Testis (tissue), 3 donors: ENCODE data around the gene DCLK1. TPM values are rescaled to one million over a fixed set of nuclear protein-coding genes. Genes with fewer than 3 reads are reported as not detected.

Experiments
- DNase-seq: peaks from one replicate; pipeline ENCODE4 v3.0.0-alpha.2; 2019
- H3K27ac ChIP-seq, 2 donors: fragments of 200-600 bp; sonication (generic); one replicate each; pipeline ENCODE4 v1.5.1; 2019
- H3K27me3 ChIP-seq: fragments of 200-600 bp; sonication (generic); one replicate; pipeline ENCODE4 v1.5.1; 2019
- H3K36me3 ChIP-seq: fragments of 200-600 bp; sonication (generic); one replicate; pipeline ENCODE4 v1.5.1; 2017; ENCODE audit warnings: low read depth; ENCODE audit errors: missing control alignments
- H3K4me1 ChIP-seq: fragments of 200-600 bp; sonication (generic); one replicate; pipeline ENCODE4 v1.5.1; 2019
- H3K4me3 ChIP-seq, 2 donors: fragments of 200-600 bp; sonication (generic); one replicate each; pipeline ENCODE4 v1.5.1; 2017 to 2019
- H3K9me3 ChIP-seq: fragments of 200-600 bp; sonication (generic); one replicate; pipeline ENCODE4 v1.5.1; 2017
- POLR2A ChIP-seq: fragments of 450-650 bp; IDR thresholded peaks from one replicate; pipeline ENCODE4 v1.6.1; 2017; ENCODE audit warnings: antibody characterized with exemption, mild to moderate bottlenecking, moderate library complexity
- WGBS, 2 donors: methylation state at CpG; one replicate each; pipeline ENCODE4 v1.1.5; 2018; 5-methylcytosine and 5-hydroxymethylcytosine counted together
- intact Hi-C: fragments of 100-400 bp; cut with DNase I; formaldehyde crosslinking; loops from one replicate; pipeline ENCODE4 v1.15.1; 2023; ENCODE audit warnings: low total_unique reads
- polyA plus RNA-seq: library from polyadenylated mRNA; stranded (reverse); fragments of 350-450 nt; fragmentation: Illumina TruSeq; extraction: RNeasy Lipid Tissue Mini Kit (QIAGEN cat#74804); gene quantifications from one replicate; pipeline ENCODE4 v1.2.3, GENCODE V29; 2014; ENCODE audit warnings: low read depth, low replicate concordance; ENCODE audit not compliant: insufficient read depth
- total RNA-seq, 2 donors: library from RNA; depleted of rRNA; stranded (reverse); fragments of >200 nt; gene quantifications; one replicate each; pipeline ENCODE4 v1.2.3, GENCODE V29; 2016
- TF ChIP-seq, protein P1 (sequence below), 3 experiments: fragments of 450-650 bp in 2 of 3; fragments of 200-600 bp in 1 of 3; sonication (generic) in 1 of 3; IDR thresholded peaks; one replicate each; pipeline ENCODE4 v1.5.1; 2016 to 2019; ENCODE audit warnings: antibody characterized with exemption in 3 of 3, mild to moderate bottlenecking in 2 of 3, moderate library complexity in 1 of 3

Gene DCLK1
- total and polyA plus RNA-seq, 3 donors from 2014 or later, result 4.5 to 8.9 (median 4.9) TPM

DNA sequence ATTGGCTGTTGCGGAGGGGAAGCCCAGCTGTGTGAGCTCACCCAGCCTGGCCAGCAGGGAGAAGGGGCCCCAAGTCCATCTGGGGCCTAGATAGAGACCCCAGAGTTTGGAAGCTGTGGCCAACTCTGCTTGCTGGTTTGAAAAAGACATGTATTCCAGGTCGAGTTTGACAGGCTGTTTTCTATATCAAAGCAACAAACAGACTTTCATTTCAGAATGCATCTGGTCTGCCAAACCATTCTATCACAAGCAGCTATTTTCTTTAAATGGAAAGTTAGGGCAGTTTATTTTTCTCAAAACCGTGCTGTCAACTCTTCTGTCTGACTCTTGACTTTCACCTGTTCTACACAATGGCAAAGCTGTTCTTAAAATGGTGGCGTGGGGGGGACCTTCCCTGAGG lies 185.8 kb downstream of the DCLK1 start:
- Histone ChIP-seq H3K27me3 (no peaks in the 10 kb centered on the region), H3K27ac (no peak overlapping the region), H3K36me3 (no peaks in the 10 kb centered on the region), H3K9me3 (no peaks in the 10 kb centered on the region), H3K4me3 (no peak overlapping the region), H3K4me1 (no peaks in the 10 kb centered on the region)
- DNase-seq, result no peak
- 88 to 93% methylated on average over 3 to 4 of the region's 4 CpGs for WGBS, 2 donors
- intact Hi-C loops, result no loop called here
- TF ChIP-seq, protein P1, sequence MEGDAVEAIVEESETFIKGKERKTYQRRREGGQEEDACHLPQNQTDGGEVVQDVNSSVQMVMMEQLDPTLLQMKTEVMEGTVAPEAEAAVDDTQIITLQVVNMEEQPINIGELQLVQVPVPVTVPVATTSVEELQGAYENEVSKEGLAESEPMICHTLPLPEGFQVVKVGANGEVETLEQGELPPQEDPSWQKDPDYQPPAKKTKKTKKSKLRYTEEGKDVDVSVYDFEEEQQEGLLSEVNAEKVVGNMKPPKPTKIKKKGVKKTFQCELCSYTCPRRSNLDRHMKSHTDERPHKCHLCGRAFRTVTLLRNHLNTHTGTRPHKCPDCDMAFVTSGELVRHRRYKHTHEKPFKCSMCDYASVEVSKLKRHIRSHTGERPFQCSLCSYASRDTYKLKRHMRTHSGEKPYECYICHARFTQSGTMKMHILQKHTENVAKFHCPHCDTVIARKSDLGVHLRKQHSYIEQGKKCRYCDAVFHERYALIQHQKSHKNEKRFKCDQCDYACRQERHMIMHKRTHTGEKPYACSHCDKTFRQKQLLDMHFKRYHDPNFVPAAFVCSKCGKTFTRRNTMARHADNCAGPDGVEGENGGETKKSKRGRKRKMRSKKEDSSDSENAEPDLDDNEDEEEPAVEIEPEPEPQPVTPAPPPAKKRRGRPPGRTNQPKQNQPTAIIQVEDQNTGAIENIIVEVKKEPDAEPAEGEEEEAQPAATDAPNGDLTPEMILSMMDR (IDR thresholded peaks at IDR 0.05), result no peak
- TF ChIP-seq POLR2A, result no peak

DNA sequence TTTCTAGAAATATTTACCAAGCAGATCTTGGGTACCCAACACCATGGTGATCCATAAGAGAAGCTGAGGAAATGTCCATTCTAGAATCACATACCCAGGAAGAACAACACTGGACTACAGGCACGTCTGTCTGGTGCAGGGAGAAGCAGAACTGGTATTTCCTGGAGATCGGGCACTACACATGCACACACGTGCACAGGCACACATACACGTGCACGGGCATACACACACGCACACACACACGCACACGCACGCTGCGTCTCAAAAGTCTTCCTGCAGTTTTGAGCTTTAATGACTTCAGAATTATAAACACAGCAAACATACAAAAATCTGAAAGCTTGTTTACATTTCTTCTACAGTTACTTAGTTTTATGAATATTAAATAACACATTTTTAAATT lies 189.8 kb downstream of the DCLK1 start:
- H3K9me3 ChIP-seq, result no peaks in the 10 kb centered on the region
- WGBS, 2 donors, result 94 to 95% methylated on average over 10 of the region's 10 CpGs
- no peak overlapping the region for H3K27ac ChIP-seq
- H3K36me3 ChIP-seq, result no peaks in the 10 kb centered on the region
- no peak overlapping the region for H3K4me3 ChIP-seq
- no peak for DNase-seq
- TF ChIP-seq POLR2A, result no peak
- TF ChIP-seq, protein P1 (IDR thresholded peaks at IDR 0.05), result no peak
- H3K4me1 ChIP-seq, result no peaks in the 10 kb centered on the region
- no peaks in the 10 kb centered on the region for H3K27me3 ChIP-seq
- intact Hi-C loops, result no loop called here

DNA sequence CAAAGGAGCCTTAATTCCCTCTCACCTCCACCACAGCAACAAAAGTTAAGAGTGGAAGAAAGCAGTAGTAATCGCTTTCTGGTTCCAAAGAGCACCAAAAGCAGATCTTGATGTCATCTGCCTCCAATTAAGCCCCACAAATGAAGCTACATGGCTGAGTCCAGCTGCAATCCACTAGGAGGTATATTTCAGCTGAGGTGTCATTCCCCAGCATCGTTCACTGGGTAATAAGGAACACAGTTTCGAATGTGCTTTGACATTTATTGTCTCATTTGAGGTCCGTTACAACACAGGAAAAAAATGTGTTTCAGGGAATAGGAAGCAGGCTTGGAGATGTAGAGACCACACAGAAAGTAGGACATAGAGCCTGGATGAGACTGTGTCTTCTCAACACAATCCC lies 190.4 kb downstream of the DCLK1 start:
- no peak overlapping the region for H3K27ac ChIP-seq
- H3K4me3 ChIP-seq, result no peak overlapping the region
- intact Hi-C loops, result no loop called here
- H3K9me3 ChIP-seq, result no peaks in the 10 kb centered on the region
- no peak for DNase-seq
- no peak for TF ChIP-seq POLR2A
- TF ChIP-seq, protein P1 (IDR thresholded peaks at IDR 0.05), result no peak
- H3K36me3 ChIP-seq, result no peaks in the 10 kb centered on the region
- no peaks in the 10 kb centered on the region for H3K4me1 ChIP-seq
- no peaks in the 10 kb centered on the region for H3K27me3 ChIP-seq
- WGBS, 2 donors, result 49 to 66% methylated on average over 4 of the region's 4 CpGs

DNA sequence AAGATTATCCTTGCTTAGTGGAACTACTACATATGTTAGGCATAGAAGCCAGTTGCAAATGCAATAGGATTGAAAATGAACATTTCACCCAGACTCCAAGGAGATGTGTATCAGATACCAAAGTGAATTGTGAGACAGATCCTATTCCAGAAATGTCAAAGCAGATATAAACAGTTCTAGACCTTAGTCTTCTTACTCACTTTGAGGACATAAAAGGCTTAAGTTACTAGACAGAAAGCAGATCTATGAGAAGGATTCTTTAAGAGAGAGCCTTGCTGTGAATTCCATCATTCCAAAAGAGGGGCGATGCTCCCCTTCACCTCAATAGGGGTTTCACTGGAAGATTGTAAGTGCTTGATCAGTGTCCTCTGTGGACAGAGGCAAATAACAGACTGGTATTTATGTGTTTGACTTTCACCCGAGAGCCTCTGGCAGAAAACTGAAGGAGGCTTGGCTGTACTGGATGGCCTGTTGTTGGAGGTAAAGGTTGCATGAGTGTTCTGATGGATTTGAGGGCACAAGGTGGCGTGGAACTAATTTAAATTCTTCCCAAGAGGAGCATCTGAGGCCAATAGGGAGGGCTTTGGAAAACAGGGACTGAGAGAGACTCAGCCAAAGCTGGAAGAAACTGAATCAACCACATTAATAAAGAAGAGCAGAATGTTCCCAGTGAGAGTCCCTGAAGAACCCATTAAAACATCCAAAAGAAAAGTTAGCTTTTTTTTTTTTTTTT lies 194.8 kb downstream of the DCLK1 start:
- no peaks in the 10 kb centered on the region for H3K27me3 ChIP-seq
- no peaks in the 10 kb centered on the region for H3K9me3 ChIP-seq
- peak; percentile 25 for DNase-seq
- no peaks in the 10 kb centered on the region for H3K36me3 ChIP-seq
- no peak overlapping the region for H3K4me3 ChIP-seq
- intact Hi-C loops, result no loop called here
- H3K27ac ChIP-seq, result peak overlapping the region in 1 of 2 donors; percentile 33
- 55 to 56% methylated on average over 3 of the region's 3 CpGs for WGBS, 2 donors
- H3K4me1 ChIP-seq, result no peaks in the 10 kb centered on the region
- no peak for TF ChIP-seq POLR2A
- TF ChIP-seq, protein P1 (IDR thresholded peaks at IDR 0.05), result no peak
